Breast epithelium (tissue), 3 donors: ENCODE results near the gene CDC42SE2.

Experiments
- POLR2A ChIP-seq: fragments of 450-650 bp; IDR thresholded peaks from one replicate; pipeline ENCODE4 v1.6.1; 2016; ENCODE audit warnings: antibody characterized with exemption, mild to moderate bottlenecking, moderate library complexity
- POLR2AphosphoS5 ChIP-seq, 3 donors: sonication (generic); formaldehyde crosslinking; IDR thresholded peaks; one replicate each; pipeline ENCODE4 v1.6.1; 2017; ENCODE audit warnings: antibody characterized with exemption in 3 of 3
- TF ChIP-seq, protein P1 (sequence below), 3 donors: fragments of 450-650 bp; IDR thresholded peaks; one replicate each; pipeline ENCODE4 v1.5.1; 2016 to 2017; ENCODE audit warnings: antibody characterized with exemption in 3 of 3, mild to moderate bottlenecking in 3 of 3, moderate library complexity in 3 of 3

GRCh38 chr5:131318455-131318854, 54.6 kb downstream of the CDC42SE2 start:
- TF ChIP-seq, protein P1, sequence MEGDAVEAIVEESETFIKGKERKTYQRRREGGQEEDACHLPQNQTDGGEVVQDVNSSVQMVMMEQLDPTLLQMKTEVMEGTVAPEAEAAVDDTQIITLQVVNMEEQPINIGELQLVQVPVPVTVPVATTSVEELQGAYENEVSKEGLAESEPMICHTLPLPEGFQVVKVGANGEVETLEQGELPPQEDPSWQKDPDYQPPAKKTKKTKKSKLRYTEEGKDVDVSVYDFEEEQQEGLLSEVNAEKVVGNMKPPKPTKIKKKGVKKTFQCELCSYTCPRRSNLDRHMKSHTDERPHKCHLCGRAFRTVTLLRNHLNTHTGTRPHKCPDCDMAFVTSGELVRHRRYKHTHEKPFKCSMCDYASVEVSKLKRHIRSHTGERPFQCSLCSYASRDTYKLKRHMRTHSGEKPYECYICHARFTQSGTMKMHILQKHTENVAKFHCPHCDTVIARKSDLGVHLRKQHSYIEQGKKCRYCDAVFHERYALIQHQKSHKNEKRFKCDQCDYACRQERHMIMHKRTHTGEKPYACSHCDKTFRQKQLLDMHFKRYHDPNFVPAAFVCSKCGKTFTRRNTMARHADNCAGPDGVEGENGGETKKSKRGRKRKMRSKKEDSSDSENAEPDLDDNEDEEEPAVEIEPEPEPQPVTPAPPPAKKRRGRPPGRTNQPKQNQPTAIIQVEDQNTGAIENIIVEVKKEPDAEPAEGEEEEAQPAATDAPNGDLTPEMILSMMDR (IDR thresholded peaks at IDR 0.05), result no peak
- TF ChIP-seq POLR2AphosphoS5 (IDR thresholded peaks at IDR 0.05), result no peak
- TF ChIP-seq POLR2A, result no peak
